Keratinocyte (primary cell): ENCODE measurements around the gene RASAL2.

Experiments used
- EZH2 ChIP-seq: IDR thresholded peaks from one replicate; pipeline ENCODE4 v1.6.1; 2012; ENCODE audit warnings: inconsistent platforms, mild to moderate bottlenecking, low read length, moderate library complexity
- TF ChIP-seq, protein P1 (sequence below), 3 experiments: IDR thresholded peaks in 1 of 3; conservative IDR thresholded peaks in 1 of 3; optimal IDR thresholded peaks in 1 of 3; 2 replicates in 2 of 3; 3 replicates in 1 of 3; pipeline versions ENCODE3 to v1.5.1; 2011; ENCODE audit warnings: low read length in 3 of 3, mild to moderate bottlenecking in 3 of 3, moderate library complexity in 2 of 3, control low read depth in 1 of 3, inconsistent platforms in 1 of 3; ENCODE audit not compliant: insufficient read depth in 2 of 3; ENCODE audit errors: extremely low read depth in 1 of 3

- TF ChIP-seq, protein P1, sequence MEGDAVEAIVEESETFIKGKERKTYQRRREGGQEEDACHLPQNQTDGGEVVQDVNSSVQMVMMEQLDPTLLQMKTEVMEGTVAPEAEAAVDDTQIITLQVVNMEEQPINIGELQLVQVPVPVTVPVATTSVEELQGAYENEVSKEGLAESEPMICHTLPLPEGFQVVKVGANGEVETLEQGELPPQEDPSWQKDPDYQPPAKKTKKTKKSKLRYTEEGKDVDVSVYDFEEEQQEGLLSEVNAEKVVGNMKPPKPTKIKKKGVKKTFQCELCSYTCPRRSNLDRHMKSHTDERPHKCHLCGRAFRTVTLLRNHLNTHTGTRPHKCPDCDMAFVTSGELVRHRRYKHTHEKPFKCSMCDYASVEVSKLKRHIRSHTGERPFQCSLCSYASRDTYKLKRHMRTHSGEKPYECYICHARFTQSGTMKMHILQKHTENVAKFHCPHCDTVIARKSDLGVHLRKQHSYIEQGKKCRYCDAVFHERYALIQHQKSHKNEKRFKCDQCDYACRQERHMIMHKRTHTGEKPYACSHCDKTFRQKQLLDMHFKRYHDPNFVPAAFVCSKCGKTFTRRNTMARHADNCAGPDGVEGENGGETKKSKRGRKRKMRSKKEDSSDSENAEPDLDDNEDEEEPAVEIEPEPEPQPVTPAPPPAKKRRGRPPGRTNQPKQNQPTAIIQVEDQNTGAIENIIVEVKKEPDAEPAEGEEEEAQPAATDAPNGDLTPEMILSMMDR (optimal IDR thresholded peaks at IDR 0.05 in 1 of 3, IDR thresholded peaks at IDR 0.05 in 1 of 3, conservative IDR thresholded peaks at IDR 0.05 in 1 of 3; ENCODE audit: extremely low read depth in 1 of 3, insufficient read depth in 2 of 3, low read length in 3 of 3), result no peak
- no peak for TF ChIP-seq EZH2
Observed at GRCh38 chr1:178060789-178061556, 32.9 kb upstream of the RASAL2 start.
